NCI-H2107 (cell line): ENCODE measurements around the gene HSD17B7.

Experiments used
- DNase-seq: peaks from one replicate; lab custom pipeline; 2025; lab: John Stamatoyannopoulos, UW

HSD17B7 gene

DNA sequence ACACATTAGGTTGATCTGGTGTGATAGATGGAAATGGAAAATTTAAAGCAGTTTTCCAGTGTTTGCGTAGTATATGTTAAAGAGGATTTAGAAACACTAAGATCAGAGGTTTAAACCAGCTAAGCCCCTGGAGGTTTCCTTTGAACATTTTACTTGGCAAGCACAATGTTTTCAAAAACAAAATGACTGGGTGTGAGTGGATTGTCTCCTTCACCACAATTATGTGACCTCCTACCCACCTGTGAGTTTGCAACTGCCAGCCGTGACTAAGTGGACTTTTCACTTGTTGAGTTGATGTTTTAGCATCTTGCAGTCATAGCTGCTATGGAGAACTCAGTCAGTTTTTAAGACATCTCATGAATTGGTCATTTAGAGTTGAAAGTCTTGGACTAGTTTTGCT, 65.8 kb downstream of the HSD17B7 start:
- no peak for DNase-seq

- DNase-seq = no peak
These were observed 67.3 kb downstream of the HSD17B7 start for GRCh38 chr1:162857850-162858249.

GRCh38 chr1:162859191-162859590, 68.7 kb downstream of the HSD17B7 start:
- no peak for DNase-seq

DNA sequence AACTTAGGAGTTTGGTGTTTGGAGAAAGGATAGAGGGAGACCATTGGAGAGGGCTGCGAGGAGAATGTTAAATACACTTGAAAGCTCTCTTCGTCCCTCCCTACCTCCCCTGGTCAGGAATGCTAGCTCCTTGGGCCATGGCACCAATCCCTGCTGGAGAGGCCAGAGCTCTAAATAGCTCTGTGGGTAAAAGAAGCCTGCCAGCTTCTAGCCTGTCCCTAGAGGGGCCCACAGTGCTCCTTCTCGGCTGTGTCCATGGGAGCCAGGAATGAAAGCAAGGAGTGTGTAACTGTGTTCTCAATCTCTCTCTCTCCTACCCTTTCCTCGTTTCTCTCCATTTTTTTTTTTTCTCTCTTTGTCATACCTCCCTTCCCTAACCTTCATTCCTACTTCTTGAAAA, 70.6 kb downstream of the HSD17B7 start, which contains the start of gene CCDC190:
CCDC190 (minus strand) TSS at position 75 of the 400 bp plus-strand sequence. CDS start 1,529 bp downstream, outside the sequence.
- DNase-seq = no peak

DNA sequence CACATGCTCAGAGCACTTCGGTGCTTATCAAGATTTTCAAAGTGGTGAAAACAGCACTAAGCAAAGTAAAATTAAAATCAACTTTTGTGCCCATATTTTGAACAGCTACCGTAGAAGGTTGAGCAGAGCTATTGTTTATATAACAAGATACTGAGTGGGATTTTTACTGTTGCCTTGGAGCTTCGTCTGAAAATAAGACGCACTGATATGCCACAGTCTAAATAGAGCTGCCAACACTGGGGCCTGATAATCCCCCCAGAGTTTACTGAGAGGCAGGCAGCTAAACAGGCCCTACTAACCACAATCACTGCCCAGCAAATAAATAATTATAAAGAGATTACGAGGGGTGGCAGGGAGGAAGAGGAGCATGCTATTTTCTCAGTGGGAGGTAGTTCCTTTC, 71.1 kb downstream of the HSD17B7 start:
- DNase-seq = no peak
